ENCODE results near the gene CRYBG2. TPM values are rescaled to one million over a fixed set of nuclear protein-coding genes. Genes with fewer than 3 reads are reported as not detected.

The CRYBG2 gene
- polyA plus RNA-seq, 1 donor (not counting 4 experiments of a cell fraction or from before 2014, with no cell fraction given) = 7.9 TPM

- dilution Hi-C loops (cut with MboI; ENCODE audit: extremely low pct_ligation_motif_present, low sequenced_read_pairs) = no loop called here
- DNase-seq (ENCODE audit: low read depth, low spot score) (no peak), FAIRE-seq (no peak)
- TF ChIP-seq CTCF (optimal IDR thresholded peaks at IDR 0.05 in 1 of 3, IDR thresholded peaks at IDR 0.05 in 1 of 3, conservative IDR thresholded peaks at IDR 0.05 in 1 of 3; ENCODE audit: extremely low read depth in 1 of 3, insufficient read depth in 2 of 3, low read length in 3 of 3) = no peak
- TF ChIP-seq EZH2 (IDR thresholded peaks at IDR 0.05; ENCODE audit: low read length) = no peak
- no peaks in the 10 kb centered on the region for H3K9me1 ChIP-seq (ENCODE audit: control insufficient read depth, extremely low read depth, insufficient read depth, low read length)
- H3K4me1 ChIP-seq (ENCODE audit: control insufficient read depth, extremely low read depth, insufficient read depth, low read length) = peaks cover 16% of the 10 kb centered on the region
- no peak overlapping the region for H2AFZ ChIP-seq (ENCODE audit: control insufficient read depth, low read length)
- peaks cover 0 to 2% of the 10 kb centered on the region in 2 experiments for H3K36me3 ChIP-seq (ENCODE audit: control insufficient read depth in 2 of 2, extremely low read depth in 1 of 2, insufficient read depth in 2 of 2, low read length in 2 of 2)
- H4K20me1 ChIP-seq (ENCODE audit: control insufficient read depth, extremely low read depth, insufficient read depth, low read length) = no peaks in the 10 kb centered on the region
- no peak overlapping the region for H3K9ac ChIP-seq (ENCODE audit: control insufficient read depth, extremely low read depth, insufficient read depth, low read length)
- no peak overlapping the region for H3K27ac ChIP-seq (ENCODE audit: control insufficient read depth, insufficient read depth, low read length)
- no peak overlapping the region for H3K4me3 ChIP-seq (ENCODE audit: control insufficient read depth in 2 of 3, extremely low read depth in 1 of 3, insufficient read depth in 2 of 3, low read depth in 1 of 3, low read length in 3 of 3)
- H3K79me2 ChIP-seq (ENCODE audit: control insufficient read depth, insufficient read depth, low read length) = peaks cover 1% of the 10 kb centered on the region
- H3K9me3 ChIP-seq (ENCODE audit: control insufficient read depth, low read depth, low read length) = no peaks in the 10 kb centered on the region
- no peak overlapping the region for H3K4me2 ChIP-seq (ENCODE audit: control insufficient read depth, extremely low read depth, insufficient read depth, low read depth, low read length)
- H3K27me3 ChIP-seq (ENCODE audit: control insufficient read depth, extremely low read depth, insufficient read depth, low read length) = no peaks in the 10 kb centered on the region
Observed at GRCh38 chr1:26300578-26301275, 53.2 kb downstream of the CRYBG2 start.

- no peaks in the 10 kb centered on the region for H4K20me1 ChIP-seq (ENCODE audit: control insufficient read depth, extremely low read depth, insufficient read depth, low read length)
- no peaks in the 10 kb centered on the region for H3K27me3 ChIP-seq (ENCODE audit: control insufficient read depth, extremely low read depth, insufficient read depth, low read length)
- dilution Hi-C loops (cut with MboI; ENCODE audit: extremely low pct_ligation_motif_present, low sequenced_read_pairs) = no loop called here
- H2AFZ ChIP-seq (ENCODE audit: control insufficient read depth, low read length) = no peak overlapping the region
- TF ChIP-seq EZH2 (IDR thresholded peaks at IDR 0.05; ENCODE audit: low read length) (no peak), CTCF (optimal IDR thresholded peaks at IDR 0.05 in 1 of 3, IDR thresholded peaks at IDR 0.05 in 1 of 3, conservative IDR thresholded peaks at IDR 0.05 in 1 of 3; ENCODE audit: extremely low read depth in 1 of 3, insufficient read depth in 2 of 3, low read length in 3 of 3) (no peak)
- H3K9me3 ChIP-seq (ENCODE audit: control insufficient read depth, low read depth, low read length) = no peaks in the 10 kb centered on the region
- DNase-seq (ENCODE audit: low read depth, low spot score) = no peak
- H3K4me2 ChIP-seq (ENCODE audit: control insufficient read depth, extremely low read depth, insufficient read depth, low read depth, low read length) = no peak overlapping the region
- no peaks in the 10 kb centered on the region for H3K79me2 ChIP-seq (ENCODE audit: control insufficient read depth, insufficient read depth, low read length)
- no peaks in the 10 kb centered on the region for H3K9me1 ChIP-seq (ENCODE audit: control insufficient read depth, extremely low read depth, insufficient read depth, low read length)
- no peak overlapping the region for H3K9ac ChIP-seq (ENCODE audit: control insufficient read depth, extremely low read depth, insufficient read depth, low read length)
- peaks cover 0 to 2% of the 10 kb centered on the region in 2 experiments for H3K36me3 ChIP-seq (ENCODE audit: control insufficient read depth in 2 of 2, extremely low read depth in 1 of 2, insufficient read depth in 2 of 2, low read length in 2 of 2)
- H3K4me3 ChIP-seq (ENCODE audit: control insufficient read depth in 2 of 3, extremely low read depth in 1 of 3, insufficient read depth in 2 of 3, low read depth in 1 of 3, low read length in 3 of 3) = no peak overlapping the region
- H3K27ac ChIP-seq (ENCODE audit: control insufficient read depth, insufficient read depth, low read length) = no peak overlapping the region
- FAIRE-seq = no peak
- peaks cover 13% of the 10 kb centered on the region for H3K4me1 ChIP-seq (ENCODE audit: control insufficient read depth, extremely low read depth, insufficient read depth, low read length)
Observed at GRCh38 chr1:26297791-26298124, 56.2 kb downstream of the CRYBG2 start.
